GM10248 (cell line): ENCODE results near the gene SGCA.

Source experiments
- CTCF ChIA-PET: fragments of 300-600 bp; sonication (Branson Sonifier 250); formaldehyde crosslinking; extraction: SDS; loops from one replicate; lab custom pipeline; 2021; ENCODE audit warnings: antibody characterized with exemption; lab: Yijun Ruan, JAX
- POLR2A ChIA-PET: fragments of 350-650 bp; sonication (Branson Sonifier 250); formaldehyde crosslinking; extraction: SDS; loops from one replicate; lab custom pipeline; 2020; ENCODE audit warnings: antibody characterized with exemption; lab: Yijun Ruan, JAX
- DNase-seq: peaks from one replicate; pipeline ENCODE4 v3.0.0; 2012; ENCODE audit errors: extremely low spot score
- CTCF ChIP-seq: IDR thresholded peaks from 2 replicates; pipeline ENCODE4 v1.5.1; 2012; ENCODE audit warnings: mild to moderate bottlenecking, low read depth; ENCODE audit errors: extremely low read depth, missing control alignments, control extremely low read depth

Gene SGCA

DNA sequence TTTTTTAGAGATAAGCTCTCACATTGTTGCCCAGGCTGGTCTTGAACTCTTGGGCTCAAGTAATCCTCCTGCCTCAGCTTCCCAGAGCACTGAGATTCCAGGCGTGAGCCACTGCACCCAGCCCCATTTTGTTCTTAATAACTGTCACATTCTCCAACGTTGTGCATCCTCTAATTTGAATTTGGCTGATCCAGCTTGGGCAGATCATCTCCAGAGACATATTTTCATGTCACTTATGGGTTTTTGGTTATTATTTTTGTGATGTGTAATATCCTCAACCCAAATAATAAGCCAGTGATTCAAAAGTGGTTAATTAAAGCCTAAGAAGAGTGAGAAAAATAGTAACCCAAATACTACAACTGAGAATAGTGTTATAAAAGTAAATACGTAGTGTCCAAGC, 51.8 kb downstream of the SGCA start:
- ChIA-PET POLR2A (interaction anchor here (0.6 kb wide), 1 partner anchor 16 kb away, joined by 10 read pairs; the partner anchor contains the start of gene COL1A1), CTCF (interaction anchor here (1.8 to 15.2 kb wide), 4 partner anchors 15 to 99 kb away, joined by 5 to 196 read pairs (median 18); partner anchors contain the start of gene COL1A1)
- no peak for TF ChIP-seq CTCF
- DNase-seq: no peak

DNA sequence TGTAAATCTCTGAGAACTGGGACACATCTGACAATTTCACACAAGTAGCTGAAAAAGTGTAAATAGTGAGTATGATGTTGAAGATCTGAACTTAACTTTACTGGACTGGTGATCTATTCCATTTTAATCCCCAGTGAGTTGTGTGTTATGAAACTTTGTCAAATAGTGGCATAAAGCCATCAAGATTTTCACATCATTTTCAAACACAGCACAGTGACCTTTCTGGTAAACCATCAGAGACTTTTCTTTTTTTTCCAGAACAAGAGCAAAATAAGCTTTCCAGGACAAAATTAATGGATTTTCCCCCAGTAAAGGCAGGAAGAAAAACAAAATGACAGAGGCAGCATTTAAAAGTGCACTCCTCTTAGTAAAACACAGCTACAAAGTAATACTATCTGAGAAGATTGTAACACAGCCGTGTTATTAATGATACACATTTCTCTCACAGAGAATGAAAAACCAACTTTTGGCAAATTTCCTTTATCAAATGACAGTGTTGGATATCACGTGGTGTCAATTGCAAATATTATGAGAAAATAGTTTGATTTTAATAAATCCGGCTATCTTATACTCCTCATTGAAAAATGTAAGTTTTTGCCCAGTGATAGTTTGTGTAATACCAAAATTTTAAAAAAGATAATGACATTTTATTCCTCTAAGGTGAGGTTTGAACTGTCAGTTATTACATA, 52.4 kb downstream of the SGCA start:
- no peak for TF ChIP-seq CTCF
- CTCF ChIA-PET: interaction anchor here (0.9 to 15.2 kb wide), 6 partner anchors 16 to 98 kb away, joined by 3 to 196 read pairs (median 6); partner anchors contain the start of gene COL1A1
- no peak for DNase-seq
- POLR2A ChIA-PET: no interaction called here

GRCh38 chr17:50218771-50219315, 53.0 kb downstream of the SGCA start:
- ChIA-PET CTCF (interaction anchor here (0.9 to 15.2 kb wide), 3 partner anchors 17 to 49 kb away, joined by 3 to 196 read pairs (median 5); partner anchors contain the start of gene COL1A1), POLR2A (no interaction called here)
- TF ChIP-seq CTCF: no peak
- DNase-seq: peak; percentile 24

- no peak for DNase-seq
- no peak for TF ChIP-seq CTCF
- CTCF ChIA-PET: interaction anchor here (1.0 to 15.2 kb wide), 4 partner anchors 17 to 78 kb away, joined by 3 to 196 read pairs (median 4); partner anchors contain the start of gene COL1A1
- POLR2A ChIA-PET: no interaction called here
Observed at GRCh38 chr17:50219342-50219741, 53.5 kb downstream of the SGCA start.

- TF ChIP-seq CTCF: no peak
- POLR2A ChIA-PET: no interaction called here
- DNase-seq: no peak
- CTCF ChIA-PET: interaction anchor here (1.0 to 15.2 kb wide), 4 partner anchors 18 to 77 kb away, joined by 3 to 196 read pairs (median 4); partner anchors contain the start of gene COL1A1
Observed at GRCh38 chr17:50219939-50220465, 54.2 kb downstream of the SGCA start.

GRCh38 chr17:50220811-50221210, 55.0 kb downstream of the SGCA start:
- CTCF ChIA-PET: interaction anchor here (15.2 kb wide), 1 partner anchor 19 kb away, joined by 196 read pairs; the partner anchor contains the start of gene COL1A1
- DNase-seq: no peak
- POLR2A ChIA-PET: no interaction called here
- no peak for TF ChIP-seq CTCF
